Inferior parietal cortex (tissue), 1 donor: ENCODE measurements around the gene SLC5A4.
"Not testable (repeated sequence)": the region's sequence is repeated elsewhere in the genome, so short reads cannot be mapped to it uniquely, and the experiment has no call there.

Experiments
- DNase-seq: peaks from one replicate; pipeline ENCODE4 v3.0.0-alpha.2; 2016; ENCODE audit errors: extremely low spot score

SLC5A4 gene

DNA sequence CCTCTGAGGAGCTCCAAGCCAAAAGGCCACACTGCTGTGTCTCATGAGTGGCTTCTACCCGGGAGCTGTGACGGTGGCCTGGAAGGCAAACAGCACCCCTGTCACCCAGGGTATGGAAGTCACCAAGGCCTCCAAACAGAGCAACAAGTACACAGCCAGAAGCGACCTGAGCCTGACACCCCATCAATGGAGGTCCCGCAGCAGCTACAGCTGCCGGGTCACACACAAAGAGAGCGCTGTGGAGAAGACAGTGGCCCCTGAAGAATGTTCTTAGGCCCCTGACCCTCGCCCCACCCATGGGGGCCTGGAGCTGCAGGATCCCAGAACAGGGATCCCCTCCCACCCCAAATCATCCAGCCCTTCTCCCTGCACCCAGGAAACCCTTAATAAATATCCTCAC lies 55.2 kb downstream of the SLC5A4 start:
- no peak for DNase-seq

DNA sequence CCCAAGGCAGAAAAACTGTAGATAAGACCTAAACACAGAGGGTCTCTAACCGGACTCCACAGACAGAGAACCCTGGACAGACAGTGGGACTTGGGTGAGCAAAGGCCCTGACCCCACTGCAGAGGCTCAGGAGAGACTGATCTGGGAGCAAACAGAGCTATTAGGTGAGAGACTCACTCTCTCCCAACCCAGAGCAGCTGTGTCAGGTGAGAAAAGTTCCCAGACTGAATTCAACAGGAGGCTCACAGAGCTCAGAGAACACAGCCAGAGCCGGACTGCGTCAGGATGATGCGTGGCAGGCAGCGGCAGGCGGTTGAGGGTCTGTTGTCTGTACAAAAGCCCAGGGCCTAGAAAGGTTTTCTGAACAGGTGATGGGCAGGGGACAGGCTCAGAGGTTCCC lies 55.8 kb downstream of the SLC5A4 start:
- DNase-seq, result no peak

DNA sequence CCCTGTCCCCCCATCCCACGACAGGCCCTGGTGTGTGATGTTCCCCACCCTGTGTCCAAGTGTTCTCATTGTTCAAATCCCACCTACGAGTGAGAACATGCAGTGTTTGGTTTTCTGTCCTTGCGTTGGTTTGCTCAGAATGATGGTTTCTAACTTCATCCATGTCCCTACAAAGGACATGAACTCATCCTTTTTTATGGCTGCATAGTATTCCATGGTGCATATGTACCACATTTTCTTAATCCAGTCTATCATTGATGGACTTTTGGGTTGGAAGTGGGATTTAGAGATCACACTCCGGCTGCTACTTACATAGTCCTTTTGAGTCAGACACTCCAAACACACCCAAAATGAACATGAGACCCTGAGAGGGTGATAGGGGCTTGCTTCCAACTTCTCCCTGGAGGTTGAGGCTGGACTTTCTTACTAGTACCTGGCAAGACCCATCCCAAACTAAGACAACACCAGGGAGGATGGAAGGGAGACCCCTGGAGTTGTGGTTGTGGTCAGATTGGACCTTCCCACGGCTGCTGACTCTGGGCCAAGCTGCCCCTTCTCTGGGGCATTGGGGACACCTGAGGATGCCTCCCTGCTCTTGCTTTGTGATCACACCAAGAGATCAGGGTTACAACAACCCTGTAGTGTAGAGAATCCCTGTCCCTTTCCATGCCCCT lies 57.5 kb downstream of the SLC5A4 start:
- not testable (repeated sequence) for DNase-seq

DNA sequence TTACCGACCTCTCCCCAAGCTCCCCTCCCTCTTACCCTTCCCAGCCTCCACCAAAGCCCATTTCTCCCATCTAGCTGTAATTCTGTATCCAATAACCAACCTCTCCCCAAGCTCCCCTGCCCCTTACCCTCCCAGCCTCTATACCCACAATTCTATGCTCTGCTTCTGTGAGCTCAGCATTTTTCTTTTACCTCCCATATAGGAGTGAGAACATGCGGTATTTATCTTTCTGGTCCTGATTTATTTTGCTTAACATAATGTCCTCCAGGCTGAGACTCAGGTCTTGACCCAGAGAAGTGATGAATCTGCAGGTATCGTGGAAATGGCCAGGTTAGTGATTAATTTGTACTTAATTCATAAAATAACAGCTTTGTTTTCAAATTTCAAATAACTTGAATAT lies 59.2 kb downstream of the SLC5A4 start:
- DNase-seq, result not testable (repeated sequence)

DNA sequence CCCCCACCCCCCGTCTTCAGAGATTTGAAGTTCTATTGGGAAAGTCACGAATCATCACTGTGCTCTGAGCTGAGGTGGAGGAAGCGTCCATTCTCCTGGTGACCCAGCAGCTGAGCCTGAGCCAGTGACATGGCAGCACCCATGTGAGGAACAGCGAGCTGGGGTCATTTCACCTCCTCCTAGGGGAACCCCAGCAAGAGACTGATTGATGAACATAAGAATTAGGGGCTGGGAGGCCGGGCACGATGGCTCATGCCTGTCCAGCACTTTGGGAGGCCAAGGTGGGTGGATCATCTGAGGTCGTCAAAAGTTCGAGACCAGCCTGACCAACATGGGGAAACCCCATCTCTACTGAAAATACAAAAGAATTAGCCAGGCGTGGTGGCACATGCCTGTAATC lies 61.8 kb downstream of the SLC5A4 start:
- not testable (repeated sequence) for DNase-seq

DNA sequence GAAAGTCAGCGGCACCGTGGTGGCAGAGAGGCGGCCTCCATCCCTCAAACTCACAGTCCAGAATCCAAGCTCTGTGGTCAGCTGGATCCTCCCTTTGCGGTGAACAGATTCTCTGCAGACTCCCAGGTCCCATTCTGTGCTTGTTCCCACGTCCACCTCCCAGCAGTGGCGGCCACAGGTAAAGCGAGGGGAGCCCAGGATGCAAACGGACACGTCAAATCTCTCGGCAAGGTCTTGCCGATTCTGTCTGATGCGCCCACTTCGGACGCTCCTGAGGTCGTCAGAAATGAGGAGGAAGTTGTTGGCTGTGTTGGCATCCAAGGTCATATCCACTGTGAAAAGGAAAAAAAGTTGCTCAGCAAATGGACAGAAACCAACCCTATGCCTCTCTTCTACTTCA lies 64.1 kb downstream of the SLC5A4 start:
- DNase-seq, result not testable (repeated sequence)

DNA sequence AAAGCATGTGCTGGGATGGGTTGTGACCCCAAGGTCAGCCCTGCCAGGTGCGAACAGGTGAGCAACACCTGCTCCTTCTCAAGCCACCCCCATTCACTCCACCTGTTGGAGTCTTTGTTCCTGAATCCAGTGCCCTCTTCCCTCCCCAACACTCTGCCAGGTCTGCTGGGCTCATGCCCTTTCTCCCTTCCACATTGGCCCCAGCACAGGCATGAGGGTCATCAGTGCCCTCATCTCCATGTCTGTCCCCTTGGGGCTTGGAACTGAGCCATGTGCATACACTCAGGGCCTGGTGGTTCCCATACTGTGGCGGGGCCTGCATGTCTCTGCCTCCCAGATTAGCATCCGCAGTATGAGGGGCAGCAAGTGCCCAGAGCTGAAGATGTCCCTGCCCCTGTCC lies 69.3 kb downstream of the SLC5A4 start:
- no peak for DNase-seq

DNA sequence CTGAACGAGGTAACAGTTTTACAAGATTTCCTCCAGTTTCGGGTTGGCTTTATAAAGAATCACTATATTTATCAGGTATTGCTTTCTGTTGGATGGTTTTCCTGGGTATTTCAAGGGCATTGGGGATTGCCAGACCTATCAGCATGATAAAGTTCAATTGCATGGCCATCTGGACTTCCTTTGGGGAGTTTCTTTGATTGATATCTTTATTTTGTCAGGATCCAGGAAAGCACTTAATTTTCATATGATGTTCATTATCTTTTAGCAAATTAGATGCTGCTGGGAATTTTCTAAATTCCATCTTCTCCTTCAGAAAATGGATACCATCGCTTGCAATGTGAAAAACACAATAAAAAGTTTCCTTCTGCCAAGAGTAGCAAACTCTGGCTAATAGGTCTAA lies 71.5 kb downstream of the SLC5A4 start:
- DNase-seq, result no peak

DNA sequence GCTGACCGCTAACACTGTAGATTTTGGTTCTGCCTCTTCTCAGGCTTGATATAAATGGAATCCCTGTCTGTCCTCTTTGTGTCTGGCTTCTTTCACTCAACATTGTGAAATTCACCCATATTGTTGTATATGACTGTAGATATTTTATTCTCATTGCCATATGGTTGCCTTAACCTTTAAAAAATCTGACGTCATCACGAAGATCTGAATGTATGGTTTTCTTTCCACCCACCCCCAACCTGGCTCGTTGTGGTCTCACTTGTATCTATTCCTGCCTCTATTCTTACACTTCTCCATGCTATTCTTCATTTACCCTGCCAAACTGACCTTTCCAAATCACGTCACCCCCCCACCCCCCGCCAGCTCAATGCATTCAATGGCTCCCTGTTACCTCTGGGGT lies 74.1 kb downstream of the SLC5A4 start:
- no peak for DNase-seq

DNA sequence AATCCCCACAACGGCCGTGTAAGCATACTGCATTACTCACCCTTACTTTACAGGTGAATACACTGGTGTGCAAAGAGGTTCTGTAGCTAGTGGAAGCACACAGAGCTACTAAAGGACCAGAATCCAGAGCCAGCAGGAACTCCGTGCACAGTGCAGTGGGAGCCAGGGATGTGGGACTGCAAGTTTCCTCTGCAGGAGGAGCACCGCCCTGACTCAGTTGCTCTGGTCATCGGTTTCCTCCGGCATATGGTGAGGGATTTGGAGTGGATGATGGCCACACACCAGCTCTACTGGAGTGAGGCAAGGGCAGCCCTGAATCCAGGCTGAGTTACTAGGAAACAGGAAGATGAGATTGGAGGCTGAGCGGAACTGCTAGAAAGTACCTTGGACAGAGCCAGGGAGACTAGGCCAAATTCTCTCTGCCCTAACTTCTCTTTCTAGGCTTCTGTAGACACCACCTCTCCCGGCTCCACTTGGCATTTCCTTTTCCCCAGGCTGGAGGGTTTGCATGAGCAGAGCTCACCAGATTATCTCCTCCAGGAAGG lies 77.9 kb downstream of the SLC5A4 start:
- no peak for DNase-seq

DNA sequence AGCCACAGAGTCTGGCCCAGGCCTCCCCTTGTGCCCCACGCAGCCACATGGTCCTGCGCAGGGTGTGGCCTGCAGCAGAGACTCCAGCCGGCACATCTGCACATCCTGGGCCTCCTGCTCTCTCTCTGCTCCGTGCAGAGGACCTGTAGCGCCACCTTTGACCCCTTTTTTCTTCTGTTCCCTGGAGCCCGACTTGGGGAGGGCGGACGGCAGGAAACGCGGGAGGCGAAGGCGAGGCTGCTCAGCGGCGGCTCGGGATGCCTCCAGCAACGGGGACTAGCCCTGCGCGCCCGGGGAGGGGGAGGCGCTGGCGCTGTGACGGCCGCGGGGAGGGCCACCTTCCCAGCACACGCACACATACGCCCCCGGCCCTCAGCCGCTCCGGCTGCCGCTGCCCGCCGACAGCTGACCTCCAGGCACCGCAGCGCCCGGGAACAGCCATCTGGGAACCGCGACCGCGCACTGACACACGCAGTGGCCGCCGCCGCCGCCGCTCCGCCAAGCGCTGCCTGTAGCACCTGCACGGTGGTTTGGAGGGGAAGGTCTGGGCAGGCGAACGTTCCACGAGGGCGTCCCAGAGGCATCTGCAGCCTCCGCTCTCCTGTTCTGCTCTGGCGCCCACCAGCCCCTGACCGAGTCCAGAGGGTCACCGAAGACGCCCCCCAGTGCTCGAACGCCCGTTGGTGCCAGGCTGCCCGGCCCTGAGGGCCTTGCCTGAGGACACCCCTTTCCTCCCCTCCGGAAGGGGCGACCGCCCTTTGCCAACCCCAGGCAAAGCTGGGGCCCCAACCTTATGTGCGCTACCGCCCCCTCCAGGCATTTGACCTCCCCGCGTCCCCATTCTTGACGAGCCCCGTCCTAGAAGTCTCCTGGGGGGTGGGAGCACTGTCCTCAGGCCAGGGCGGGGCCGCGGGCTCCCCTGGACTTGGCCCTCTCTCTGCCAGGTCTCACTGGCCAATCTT lies 79.2 kb downstream of the SLC5A4 start:
- no peak for DNase-seq

DNA sequence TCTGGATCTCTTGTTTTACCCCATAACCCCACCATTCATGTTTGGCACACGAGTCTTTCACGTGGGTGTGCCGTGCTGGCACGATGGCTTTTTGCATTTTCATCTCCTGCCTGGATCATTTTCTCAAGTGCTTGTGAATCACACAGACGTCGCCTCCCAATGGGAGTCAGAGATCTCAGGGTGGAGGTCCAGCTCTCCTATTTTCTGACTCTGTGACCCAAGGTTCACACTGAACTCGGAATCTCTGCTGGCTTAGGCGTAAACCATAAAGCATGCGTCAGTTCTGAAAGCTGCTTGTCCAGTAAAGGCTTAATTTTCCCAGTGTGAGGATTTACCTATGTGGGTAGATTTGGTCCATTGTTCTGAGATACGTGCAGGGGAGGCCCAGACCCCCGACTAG lies 80.0 kb downstream of the SLC5A4 start:
- no peak for DNase-seq
